Lower leg skin (tissue), 3 donors: ENCODE data around the gene HIPK2.

ENCODE experiments used
- CTCF ChIP-seq, 3 donors: fragments of 450-650 bp; IDR thresholded peaks; one replicate each; pipeline ENCODE4 v1.5.1; 2016; ENCODE audit warnings: antibody characterized with exemption in 3 of 3, mild to moderate bottlenecking in 3 of 3, moderate library complexity in 2 of 3
- POLR2A ChIP-seq, 2 donors: fragments of 450-650 bp; IDR thresholded peaks; one replicate each; pipeline ENCODE4 v1.6.1; 2016 to 2017; ENCODE audit warnings: antibody characterized with exemption in 2 of 2, mild to moderate bottlenecking in 1 of 2, moderate library complexity in 1 of 2

DNA sequence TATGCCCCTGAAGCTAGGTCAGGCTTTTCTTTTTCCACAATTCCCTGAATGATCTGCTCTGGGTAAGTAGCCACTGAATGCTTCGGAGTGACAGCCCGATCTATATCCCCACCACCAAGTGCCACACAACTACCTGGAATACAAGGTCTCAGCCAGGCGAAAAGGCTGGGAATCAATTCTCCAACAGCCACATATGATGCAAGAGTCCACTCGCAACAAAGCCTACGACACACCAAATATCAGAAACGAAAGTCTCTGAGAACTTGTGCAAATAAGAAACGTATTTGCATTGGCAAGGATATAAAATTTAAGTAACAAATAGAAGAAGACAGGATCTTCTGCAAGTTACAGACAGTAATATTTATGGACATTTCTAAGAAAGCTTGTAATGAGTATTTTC is 5.7 kb downstream of the HIPK2 start:
- no peak for TF ChIP-seq CTCF (IDR thresholded peaks at IDR 0.05)
- no peak for TF ChIP-seq POLR2A (IDR thresholded peaks at IDR 0.05)
